HepG2 (cell line): ENCODE results near the gene RBCK1. TPM values are rescaled to one million over a fixed set of nuclear protein-coding genes. Genes with fewer than 3 reads are reported as not detected.

Experiments used
- HOXA5 ChIP-seq: sonication (generic); formaldehyde crosslinking; IDR thresholded peaks from 2 replicates; pipeline ENCODE4 v1.4.0; 2020; ENCODE audit warnings: missing genetic modification reagents
- MYC ChIP-seq: sonication (generic); formaldehyde crosslinking; IDR thresholded peaks from 2 replicates; pipeline ENCODE4 v1.9.0; 2021; ENCODE audit warnings: missing genetic modification reagents, borderline replicate concordance
- NKX3-1 ChIP-seq: sonication (generic); formaldehyde crosslinking; IDR thresholded peaks from 2 replicates; pipeline ENCODE4 v1.5.0; 2020; ENCODE audit warnings: missing genetic modification reagents
- RFXANK ChIP-seq: IDR thresholded peaks from 2 replicates; pipeline ENCODE4 v1.6.1; 2016
- SOX13 ChIP-seq, 3 experiments: fragments of 450-650 bp in 1 of 3; sonication (generic) in 1 of 3; formaldehyde crosslinking in 1 of 3; IDR thresholded peaks in 2 of 3; conservative IDR thresholded peaks in 1 of 3; 2 replicates each; pipeline versions ENCODE4 v1.5.0 to v1.6.1; 2016 to 2020; ENCODE audit warnings: antibody characterized with exemption in 1 of 3, mild to moderate bottlenecking in 1 of 3, missing compliant biosample characterization in 1 of 3, missing genetic modification reagents in 1 of 3, moderate library complexity in 1 of 3
- TBX3 ChIP-seq: fragments of 450-650 bp; IDR thresholded peaks from 2 replicates; pipeline ENCODE4 v1.6.1; 2017; ENCODE audit warnings: antibody characterized with exemption, mild to moderate bottlenecking, inconsistent platforms, borderline replicate concordance
- TSC22D2 ChIP-seq: sonication (generic); formaldehyde crosslinking; IDR thresholded peaks from 2 replicates; pipeline ENCODE4 v1.5.1; 2020; ENCODE audit warnings: missing genetic modification reagents, mild to moderate bottlenecking, borderline replicate concordance
- ZNF660 ChIP-seq: sonication (generic); formaldehyde crosslinking; IDR thresholded peaks from 2 replicates; pipeline ENCODE4 v1.5.1; 2020; ENCODE audit warnings: mild to moderate bottlenecking, low read depth, missing genetic modification reagents, borderline replicate concordance
- ZNF839 ChIP-seq: sonication (generic); formaldehyde crosslinking; IDR thresholded peaks from 2 replicates; pipeline ENCODE4 v1.4.0; 2020; ENCODE audit warnings: missing genetic modification reagents, mild to moderate bottlenecking, borderline replicate concordance
- polyA plus RNA-seq, 8 experiments: library from polyadenylated mRNA; depleted of rRNA in 3 of 8; stranded (reverse) in 7 of 8; unstranded in 1 of 8; fragments of >200 nt; fragmentation: Illumina TruSeq in 4 of 8; extraction: Trizol in 4 of 8; gene quantifications; 2 replicates each; pipeline versions ENCODE4 v1.2.1 to v1.2.3, GENCODE V29; 2011 to 2016; ENCODE audit warnings: low read depth in 4 of 8, missing spikeins in 1 of 8, mixed read lengths in 1 of 8; ENCODE audit not compliant: insufficient read depth in 1 of 8
- total RNA-seq, 5 experiments: library from RNA; depleted of rRNA; stranded (reverse); fragments of >200 nt; fragmentation: Illumina TruSeq; extraction: Trizol; gene quantifications; 2 replicates each; pipeline ENCODE4 v1.2.3, GENCODE V29; 2016; ENCODE audit warnings: low read depth in 1 of 5
- TF ChIP-seq, protein P1 (sequence below): sonication (generic); formaldehyde crosslinking; IDR thresholded peaks from 2 replicates; pipeline ENCODE4 v1.4.0; 2020; ENCODE audit warnings: mild to moderate bottlenecking, low read depth, missing genetic modification reagents
- TF ChIP-seq, protein P2 (sequence below): IDR thresholded peaks from 2 replicates; pipeline ENCODE4 v1.6.1; 2016; ENCODE audit warnings: low read depth
- TF ChIP-seq, protein P3 (sequence below): sonication (generic); formaldehyde crosslinking; IDR thresholded peaks from 2 replicates; pipeline ENCODE4 v1.5.0; 2020; ENCODE audit warnings: missing genetic modification reagents
- TF ChIP-seq, protein P4 (sequence below): sonication (generic); formaldehyde crosslinking; IDR thresholded peaks from 2 replicates; pipeline ENCODE4 v1.4.0; 2020; ENCODE audit warnings: missing genetic modification reagents
- TF ChIP-seq, protein P5 (sequence below): sonication (generic); formaldehyde crosslinking; IDR thresholded peaks from 2 replicates; pipeline ENCODE4 v1.8.1; 2023; ENCODE audit warnings: mild to moderate bottlenecking, missing genetic modification reagents, borderline replicate concordance
- TF ChIP-seq, protein P6 (sequence below): sonication (generic); formaldehyde crosslinking; IDR thresholded peaks from 2 replicates; pipeline ENCODE4 v1.8.0; 2022; ENCODE audit warnings: missing genetic modification reagents, mild to moderate bottlenecking, moderate library complexity, borderline replicate concordance
- TF ChIP-seq, protein P7 (sequence below): IDR thresholded peaks from 2 replicates; pipeline ENCODE4 v1.6.1; 2016; ENCODE audit warnings: missing compliant biosample characterization, missing genetic modification reagents, borderline replicate concordance

Gene RBCK1
- total and polyA plus RNA-seq, 2 of the 13 experiments (the other 11 are each of a cell fraction or from before 2014, with no cell fraction given) = 149 to 215 TPM

DNA sequence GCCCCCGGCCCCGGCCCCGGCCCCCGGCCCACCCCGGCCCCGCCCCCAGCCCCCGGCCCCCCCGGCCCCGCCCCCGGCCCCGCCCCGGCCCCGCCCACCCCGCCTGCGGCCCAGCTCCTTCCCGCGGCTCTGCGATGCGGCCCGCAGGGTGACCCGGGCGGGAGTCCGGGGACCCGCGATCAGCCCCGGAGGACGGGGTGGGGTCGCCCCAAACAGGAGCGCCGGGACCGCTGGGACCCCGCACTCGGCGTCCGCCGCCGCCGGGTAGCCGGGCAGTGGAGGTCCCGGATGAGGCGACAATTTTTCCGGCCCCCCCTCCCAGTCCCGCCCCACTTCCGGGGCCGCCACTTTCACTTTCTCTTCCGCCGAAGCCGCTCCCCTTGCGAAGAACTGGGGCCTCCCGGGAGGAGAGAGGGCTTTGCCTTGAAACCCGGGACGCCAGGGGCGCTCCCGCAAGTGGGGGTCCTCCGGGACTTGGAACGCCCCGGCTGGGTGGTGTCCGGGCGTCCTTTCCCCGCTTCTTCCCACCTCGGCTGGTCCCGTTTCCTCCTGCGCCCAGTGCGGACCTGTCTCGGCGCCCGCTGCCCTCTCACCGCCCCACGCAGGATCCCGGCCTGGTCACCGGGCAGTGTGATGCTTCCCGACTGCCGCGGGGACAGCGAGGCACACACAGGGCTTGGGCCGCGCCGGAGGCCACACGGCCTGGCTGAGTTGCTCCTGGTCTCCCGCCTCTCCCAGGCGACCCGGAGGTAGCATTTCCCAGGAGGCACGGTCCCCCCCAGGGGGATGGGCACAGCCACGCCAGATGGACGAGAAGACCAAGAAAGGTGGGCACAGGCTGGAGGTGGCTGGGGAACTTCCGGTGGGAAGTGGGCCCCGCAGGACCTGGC lies at the start of gene RBCK1 (continued):
- TF ChIP-seq, protein P1, sequence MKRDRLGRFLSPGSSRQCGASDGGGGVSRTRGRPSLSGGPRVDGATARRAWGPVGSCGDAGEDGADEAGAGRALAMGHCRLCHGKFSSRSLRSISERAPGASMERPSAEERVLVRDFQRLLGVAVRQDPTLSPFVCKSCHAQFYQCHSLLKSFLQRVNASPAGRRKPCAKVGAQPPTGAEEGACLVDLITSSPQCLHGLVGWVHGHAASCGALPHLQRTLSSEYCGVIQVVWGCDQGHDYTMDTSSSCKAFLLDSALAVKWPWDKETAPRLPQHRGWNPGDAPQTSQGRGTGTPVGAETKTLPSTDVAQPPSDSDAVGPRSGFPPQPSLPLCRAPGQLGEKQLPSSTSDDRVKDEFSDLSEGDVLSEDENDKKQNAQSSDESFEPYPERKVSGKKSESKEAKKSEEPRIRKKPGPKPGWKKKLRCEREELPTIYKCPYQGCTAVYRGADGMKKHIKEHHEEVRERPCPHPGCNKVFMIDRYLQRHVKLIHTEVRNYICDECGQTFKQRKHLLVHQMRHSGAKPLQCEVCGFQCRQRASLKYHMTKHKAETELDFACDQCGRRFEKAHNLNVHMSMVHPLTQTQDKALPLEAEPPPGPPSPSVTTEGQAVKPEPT (CRISPR knock-in tag) = 0 out of 2 replicates have a peak, but pooled peaks have one; percentile 1
- TF ChIP-seq NKX3-1 = 0 out of 2 replicates have a peak, but pooled peaks have one; percentile 52
- TF ChIP-seq, protein P2, sequence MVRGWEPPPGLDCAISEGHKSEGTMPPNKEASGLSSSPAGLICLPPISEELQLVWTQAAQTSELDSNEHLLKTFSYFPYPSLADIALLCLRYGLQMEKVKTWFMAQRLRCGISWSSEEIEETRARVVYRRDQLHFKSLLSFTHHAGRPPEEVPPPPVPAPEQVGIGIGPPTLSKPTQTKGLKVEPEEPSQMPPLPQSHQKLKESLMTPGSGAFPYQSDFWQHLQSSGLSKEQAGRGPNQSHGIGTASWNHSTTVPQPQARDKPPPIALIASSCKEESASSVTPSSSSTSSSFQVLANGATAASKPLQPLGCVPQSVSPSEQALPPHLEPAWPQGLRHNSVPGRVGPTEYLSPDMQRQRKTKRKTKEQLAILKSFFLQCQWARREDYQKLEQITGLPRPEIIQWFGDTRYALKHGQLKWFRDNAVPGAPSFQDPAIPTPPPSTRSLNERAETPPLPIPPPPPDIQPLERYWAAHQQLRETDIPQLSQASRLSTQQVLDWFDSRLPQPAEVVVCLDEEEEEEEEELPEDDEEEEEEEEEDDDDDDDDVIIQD (CRISPR knock-in tag) = no peak; the same call in 1 of the 2 replicates
- peak; percentile 82 for TF ChIP-seq MYC (CRISPR knock-in tag)
- peak; percentile 80; the same call in 1 of the 2 replicates for TF ChIP-seq ZNF839 (CRISPR knock-in tag)
- TF ChIP-seq, protein P3, sequence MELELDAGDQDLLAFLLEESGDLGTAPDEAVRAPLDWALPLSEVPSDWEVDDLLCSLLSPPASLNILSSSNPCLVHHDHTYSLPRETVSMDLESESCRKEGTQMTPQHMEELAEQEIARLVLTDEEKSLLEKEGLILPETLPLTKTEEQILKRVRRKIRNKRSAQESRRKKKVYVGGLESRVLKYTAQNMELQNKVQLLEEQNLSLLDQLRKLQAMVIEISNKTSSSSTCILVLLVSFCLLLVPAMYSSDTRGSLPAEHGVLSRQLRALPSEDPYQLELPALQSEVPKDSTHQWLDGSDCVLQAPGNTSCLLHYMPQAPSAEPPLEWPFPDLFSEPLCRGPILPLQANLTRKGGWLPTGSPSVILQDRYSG (CRISPR knock-in tag) = peak; percentile 83; the same call in 1 of the 2 replicates
- TF ChIP-seq, protein P4, sequence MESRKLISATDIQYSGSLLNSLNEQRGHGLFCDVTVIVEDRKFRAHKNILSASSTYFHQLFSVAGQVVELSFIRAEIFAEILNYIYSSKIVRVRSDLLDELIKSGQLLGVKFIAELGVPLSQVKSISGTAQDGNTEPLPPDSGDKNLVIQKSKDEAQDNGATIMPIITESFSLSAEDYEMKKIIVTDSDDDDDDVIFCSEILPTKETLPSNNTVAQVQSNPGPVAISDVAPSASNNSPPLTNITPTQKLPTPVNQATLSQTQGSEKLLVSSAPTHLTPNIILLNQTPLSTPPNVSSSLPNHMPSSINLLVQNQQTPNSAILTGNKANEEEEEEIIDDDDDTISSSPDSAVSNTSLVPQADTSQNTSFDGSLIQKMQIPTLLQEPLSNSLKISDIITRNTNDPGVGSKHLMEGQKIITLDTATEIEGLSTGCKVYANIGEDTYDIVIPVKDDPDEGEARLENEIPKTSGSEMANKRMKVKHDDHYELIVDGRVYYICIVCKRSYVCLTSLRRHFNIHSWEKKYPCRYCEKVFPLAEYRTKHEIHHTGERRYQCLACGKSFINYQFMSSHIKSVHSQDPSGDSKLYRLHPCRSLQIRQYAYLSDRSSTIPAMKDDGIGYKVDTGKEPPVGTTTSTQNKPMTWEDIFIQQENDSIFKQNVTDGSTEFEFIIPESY = no peak
- TF ChIP-seq, protein P5, sequence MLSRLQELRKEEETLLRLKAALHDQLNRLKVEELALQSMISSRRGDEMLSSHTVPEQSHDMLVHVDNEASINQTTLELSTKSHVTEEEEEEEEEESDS (CRISPR knock-in tag) = 0 out of 2 replicates have a peak, but pooled peaks have one; percentile 0
- TF ChIP-seq TSC22D2 (CRISPR knock-in tag) = no peak
- no peak; the same call in 1 of the 2 replicates for TF ChIP-seq ZNF660 (CRISPR knock-in tag)
- TF ChIP-seq TBX3 = no peak
- TF ChIP-seq RFXANK (CRISPR knock-in tag) = no peak
- TF ChIP-seq, protein P6, sequence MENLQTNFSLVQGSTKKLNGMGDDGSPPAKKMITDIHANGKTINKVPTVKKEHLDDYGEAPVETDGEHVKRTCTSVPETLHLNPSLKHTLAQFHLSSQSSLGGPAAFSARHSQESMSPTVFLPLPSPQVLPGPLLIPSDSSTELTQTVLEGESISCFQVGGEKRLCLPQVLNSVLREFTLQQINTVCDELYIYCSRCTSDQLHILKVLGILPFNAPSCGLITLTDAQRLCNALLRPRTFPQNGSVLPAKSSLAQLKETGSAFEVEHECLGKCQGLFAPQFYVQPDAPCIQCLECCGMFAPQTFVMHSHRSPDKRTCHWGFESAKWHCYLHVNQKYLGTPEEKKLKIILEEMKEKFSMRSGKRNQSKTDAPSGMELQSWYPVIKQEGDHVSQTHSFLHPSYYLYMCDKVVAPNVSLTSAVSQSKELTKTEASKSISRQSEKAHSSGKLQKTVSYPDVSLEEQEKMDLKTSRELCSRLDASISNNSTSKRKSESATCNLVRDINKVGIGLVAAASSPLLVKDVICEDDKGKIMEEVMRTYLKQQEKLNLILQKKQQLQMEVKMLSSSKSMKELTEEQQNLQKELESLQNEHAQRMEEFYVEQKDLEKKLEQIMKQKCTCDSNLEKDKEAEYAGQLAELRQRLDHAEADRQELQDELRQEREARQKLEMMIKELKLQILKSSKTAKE (CRISPR knock-in tag) = peak; percentile 63
- peak; percentile 59; the same call in 1 of the 2 replicates for TF ChIP-seq HOXA5 (CRISPR knock-in tag)
- no peak for TF ChIP-seq SOX13 (IDR thresholded peaks at IDR 0.05)
- peak in 1 of 2 experiments; percentile 76; a peak in 2 of 4 replicates for TF ChIP-seq SOX13 (CRISPR knock-in tag; conservative IDR thresholded peaks at IDR 0.05 in 1 of 2, IDR thresholded peaks at IDR 0.05 in 1 of 2)
- TF ChIP-seq, protein P7, sequence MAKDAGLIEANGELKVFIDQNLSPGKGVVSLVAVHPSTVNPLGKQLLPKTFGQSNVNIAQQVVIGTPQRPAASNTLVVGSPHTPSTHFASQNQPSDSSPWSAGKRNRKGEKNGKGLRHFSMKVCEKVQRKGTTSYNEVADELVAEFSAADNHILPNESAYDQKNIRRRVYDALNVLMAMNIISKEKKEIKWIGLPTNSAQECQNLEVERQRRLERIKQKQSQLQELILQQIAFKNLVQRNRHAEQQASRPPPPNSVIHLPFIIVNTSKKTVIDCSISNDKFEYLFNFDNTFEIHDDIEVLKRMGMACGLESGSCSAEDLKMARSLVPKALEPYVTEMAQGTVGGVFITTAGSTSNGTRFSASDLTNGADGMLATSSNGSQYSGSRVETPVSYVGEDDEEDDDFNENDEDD (CRISPR knock-in tag) = no peak
